SK-N-SH (cell line): ENCODE results near the gene MFSD12.

ENCODE experiments used
- CTCF ChIP-seq: fragments of 200-600 bp; sonication (generic); IDR thresholded peaks from 2 replicates; pipeline ENCODE4 v1.6.1; 2017; ENCODE audit warnings: antibody characterized with exemption, mild to moderate bottlenecking, moderate library complexity
- FOXM1 ChIP-seq: IDR thresholded peaks from 2 replicates; pipeline ENCODE4 v1.4.0; 2012; ENCODE audit warnings: low read depth, mild to moderate bottlenecking
- GATA2 ChIP-seq: sonication (generic); formaldehyde crosslinking; IDR thresholded peaks from 2 replicates; pipeline ENCODE4 v1.5.0; 2020; ENCODE audit warnings: mild to moderate bottlenecking, missing genetic modification reagents
- MXI1 ChIP-seq: IDR thresholded peaks from 2 replicates; pipeline ENCODE4 v1.6.1; 2012; ENCODE audit warnings: mild to moderate bottlenecking, low read depth, low read length, improper control_type of control experiment
- POLR2AphosphoS5 ChIP-seq: IDR thresholded peaks from 2 replicates; pipeline ENCODE4 v1.6.1; 2012; ENCODE audit warnings: low read depth, low read length
- REST ChIP-seq: IDR thresholded peaks from 2 replicates; pipeline ENCODE4 v1.6.1; 2012; ENCODE audit warnings: mild to moderate bottlenecking, low read depth, low read length, moderate library complexity
- RXRA ChIP-seq: IDR thresholded peaks from 2 replicates; pipeline ENCODE4 v1.4.0; 2012; ENCODE audit warnings: low read depth, mild to moderate bottlenecking, borderline replicate concordance
- SIN3A ChIP-seq: IDR thresholded peaks from 2 replicates; pipeline ENCODE4 v1.6.1; 2012; ENCODE audit warnings: low read depth, mild to moderate bottlenecking, low read length, moderate library complexity, borderline replicate concordance
- TAF1 ChIP-seq: IDR thresholded peaks from 2 replicates; pipeline ENCODE4 v1.6.1; 2012; ENCODE audit warnings: low read depth, mild to moderate bottlenecking, low read length, moderate library complexity, borderline replicate concordance
- TCF12 ChIP-seq: IDR thresholded peaks from 2 replicates; pipeline ENCODE4 v1.4.0; 2012

GRCh38 chr19:3507371-3508120 is 49.8 kb downstream of the MFSD12 start:
- TF ChIP-seq CTCF (no peak), SIN3A (no peak), REST (no peak), TAF1 (no peak), POLR2AphosphoS5 (no peak), TCF12 (no peak), GATA2 (CRISPR knock-in tag) (no peak), MXI1 (no peak), RXRA (no peak), FOXM1 (no peak)
